HG03442 (cell line): ENCODE results near the gene BTC.
A peak's percentile ranks its signal among the peaks of the same experiment; 100 is the strongest.
"Not testable (repeated sequence)": the region's sequence is repeated elsewhere in the genome, so short reads cannot be mapped to it uniquely, and the experiment has no call there.

ENCODE experiments used
- ATAC-seq: cut with Tn5 transposase; IDR thresholded peaks from one replicate; pipeline ENCODE4 v1.9.1; 2021; ENCODE audit warnings: mild to moderate bottlenecking, moderate library complexity; ENCODE audit not compliant: unreplicated experiment

The BTC gene

GRCh38 chr4:74758551-74759145 is 35.7 kb downstream of the BTC start:
- ATAC-seq = no peak

- ATAC-seq = no peak
Measured at GRCh38 chr4:74757136-74757535, 37.2 kb downstream of the BTC start.

GRCh38 chr4:74755486-74755885 is 38.8 kb downstream of the BTC start:
- ATAC-seq = no peak

GRCh38 chr4:74754218-74754617 is 40.1 kb downstream of the BTC start:
- peak; percentile 89 for ATAC-seq

- ATAC-seq = no peak
Measured at GRCh38 chr4:74752798-74753197, 41.5 kb downstream of the BTC start.

- no peak for ATAC-seq
Measured at GRCh38 chr4:74751856-74752255, 42.5 kb downstream of the BTC start.

GRCh38 chr4:74751247-74751646 is 43.1 kb downstream of the BTC start:
- no peak for ATAC-seq

GRCh38 chr4:74742185-74742584 is 52.1 kb downstream of the BTC start:
- ATAC-seq = no peak

- no peak for ATAC-seq
Measured at GRCh38 chr4:74738464-74739143, 55.7 kb downstream of the BTC start.

- no peak for ATAC-seq
Measured at GRCh38 chr4:74734995-74735394, 59.3 kb downstream of the BTC start.

GRCh38 chr4:74733756-74734155 is 60.6 kb downstream of the BTC start:
- ATAC-seq = no peak

GRCh38 chr4:74724979-74725378 is 69.3 kb downstream of the BTC start:
- ATAC-seq = no peak

GRCh38 chr4:74716436-74716765 is 77.9 kb downstream of the BTC start:
- ATAC-seq = no peak

- peak; percentile 69 for ATAC-seq
Measured at GRCh38 chr4:74715706-74716435, 78.5 kb downstream of the BTC start.

GRCh38 chr4:74714611-74715130 is 79.7 kb downstream of the BTC start:
- no peak for ATAC-seq

- ATAC-seq = not testable (repeated sequence)
Measured at GRCh38 chr4:74708135-74708534, 86.2 kb downstream of the BTC start.
